ENCODE data around the gene ARHGEF3. TPM values are rescaled to one million over a fixed set of nuclear protein-coding genes. Genes with fewer than 3 reads are reported as not detected.

Gene ARHGEF3, protein sequence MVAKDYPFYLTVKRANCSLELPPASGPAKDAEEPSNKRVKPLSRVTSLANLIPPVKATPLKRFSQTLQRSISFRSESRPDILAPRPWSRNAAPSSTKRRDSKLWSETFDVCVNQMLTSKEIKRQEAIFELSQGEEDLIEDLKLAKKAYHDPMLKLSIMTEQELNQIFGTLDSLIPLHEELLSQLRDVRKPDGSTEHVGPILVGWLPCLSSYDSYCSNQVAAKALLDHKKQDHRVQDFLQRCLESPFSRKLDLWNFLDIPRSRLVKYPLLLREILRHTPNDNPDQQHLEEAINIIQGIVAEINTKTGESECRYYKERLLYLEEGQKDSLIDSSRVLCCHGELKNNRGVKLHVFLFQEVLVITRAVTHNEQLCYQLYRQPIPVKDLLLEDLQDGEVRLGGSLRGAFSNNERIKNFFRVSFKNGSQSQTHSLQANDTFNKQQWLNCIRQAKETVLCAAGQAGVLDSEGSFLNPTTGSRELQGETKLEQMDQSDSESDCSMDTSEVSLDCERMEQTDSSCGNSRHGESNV
- total RNA-seq = 32.9 TPM

DNA sequence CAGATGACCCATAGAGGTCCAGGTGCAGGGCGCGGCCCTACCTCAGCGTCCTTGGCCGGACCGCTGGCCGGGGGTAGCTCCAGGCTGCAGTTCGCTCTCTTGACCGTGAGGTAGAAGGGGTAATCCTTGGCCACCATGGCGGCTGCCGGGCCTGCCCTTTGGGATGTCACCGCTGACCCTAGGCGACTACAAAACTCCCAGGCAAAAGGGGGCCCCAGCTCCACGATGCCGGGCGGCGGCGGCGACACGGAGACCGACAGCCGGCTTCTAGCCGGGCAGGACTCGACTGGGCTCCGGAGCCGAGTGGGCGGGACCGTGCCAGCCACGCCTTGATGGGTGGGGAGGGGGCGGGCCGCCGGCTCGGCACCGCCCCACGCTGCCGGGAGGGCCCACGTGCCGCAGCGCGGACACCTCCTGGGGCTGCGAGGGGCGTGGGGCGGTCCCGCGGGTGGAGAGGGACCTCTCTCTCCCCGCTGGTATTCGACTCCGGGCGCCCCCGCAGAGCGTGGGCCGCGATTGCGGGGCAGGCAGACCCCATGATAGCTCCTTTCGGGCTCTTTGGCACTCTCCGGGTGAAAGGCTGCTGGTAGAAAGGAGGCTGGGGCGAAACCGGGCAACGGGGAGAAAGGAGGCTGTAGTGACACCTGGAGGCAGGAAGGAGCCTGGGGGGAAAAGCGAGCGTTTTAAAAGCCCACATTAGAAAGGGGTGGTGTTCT, at the start of gene ARHGEF3:
Gene ARHGEF3 (minus strand): TSS at position 288 of the 716 bp plus-strand sequence. CDS start 151 bp downstream, at position 137.
- no peaks in the 10 kb centered on the region for H3K36me3 ChIP-seq (ENCODE audit: control insufficient read depth in 3 of 3, insufficient read depth in 3 of 3, low read length in 3 of 3)
- H3K4me1 ChIP-seq (ENCODE audit: control insufficient read depth in 3 of 3, insufficient read depth in 3 of 3, low read length in 3 of 3) = peaks cover 23 to 25% (median 24%) of the 10 kb centered on the region in 3 donors
- H3K27me3 ChIP-seq (ENCODE audit: control insufficient read depth in 3 of 3, insufficient read depth in 3 of 3, low read length in 3 of 3) = no peaks in the 10 kb centered on the region
- H3K27ac ChIP-seq (ENCODE audit: low read depth, low read length) = peak within 1 kb of the TSS; percentile 67
- H3K4me3 ChIP-seq (ENCODE audit: low read length in 3 of 3) = peak within 1 kb of the TSS; percentile 83 to 99 (median 96)
- peak within 1 kb of the TSS; percentile 84 to 95 (median 89) for H3K9ac ChIP-seq (ENCODE audit: low read depth in 1 of 3, low read length in 3 of 3)
- H3K9me3 ChIP-seq (ENCODE audit: control insufficient read depth in 3 of 3, low read length in 3 of 3) = no peaks in the 10 kb centered on the region

DNA sequence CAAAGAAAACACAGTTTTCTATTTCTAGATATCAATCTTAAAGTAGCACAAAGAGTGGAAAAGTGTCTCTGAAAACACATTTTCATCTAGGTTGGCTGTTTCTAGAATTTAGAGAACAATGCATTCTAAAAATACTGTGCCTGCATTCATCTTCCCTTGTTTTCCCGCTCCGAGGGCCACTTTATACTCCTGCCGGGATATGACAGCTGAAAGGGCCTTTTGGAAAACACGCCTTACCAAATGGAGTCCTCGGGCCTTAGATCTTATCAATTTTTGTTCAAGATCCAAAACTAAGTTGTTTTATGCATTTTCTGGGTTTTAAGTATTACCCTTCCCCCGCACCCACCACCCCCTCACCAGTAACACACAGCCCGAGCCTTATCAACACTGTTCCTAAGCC, 47.9 kb upstream of the ARHGEF3 start:
- H3K4me3 ChIP-seq (ENCODE audit: low read length in 3 of 3) = no peak overlapping the region
- no peaks in the 10 kb centered on the region for H3K36me3 ChIP-seq (ENCODE audit: control insufficient read depth in 3 of 3, insufficient read depth in 3 of 3, low read length in 3 of 3)
- H3K9ac ChIP-seq (ENCODE audit: low read depth in 1 of 3, low read length in 3 of 3) = no peak overlapping the region
- H3K9me3 ChIP-seq (ENCODE audit: control insufficient read depth in 3 of 3, low read length in 3 of 3) = no peaks in the 10 kb centered on the region
- no peaks in the 10 kb centered on the region for H3K27me3 ChIP-seq (ENCODE audit: control insufficient read depth in 3 of 3, insufficient read depth in 3 of 3, low read length in 3 of 3)
- peak overlapping the region; percentile 22 for H3K27ac ChIP-seq (ENCODE audit: low read depth, low read length)
- H3K4me1 ChIP-seq (ENCODE audit: control insufficient read depth in 3 of 3, insufficient read depth in 3 of 3, low read length in 3 of 3) = no peaks in the 10 kb centered on the region

DNA sequence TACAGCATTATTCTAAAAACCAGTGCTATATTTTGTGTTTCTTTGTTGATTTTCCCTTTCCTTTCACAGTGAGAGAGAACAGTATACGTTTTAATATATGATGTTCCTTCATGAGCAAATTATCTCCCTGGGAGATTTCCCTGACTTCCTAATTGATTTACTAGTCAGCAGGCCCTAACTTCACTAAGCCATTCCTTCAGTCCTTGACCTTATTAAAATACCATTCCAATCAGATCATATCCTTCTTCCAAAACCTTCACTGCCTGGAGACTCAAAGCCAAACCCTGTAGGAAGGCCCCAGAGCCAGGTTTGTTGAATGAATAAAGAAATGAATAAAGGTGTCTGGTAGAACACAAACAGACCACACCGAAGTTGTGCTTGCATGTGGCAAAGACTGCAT, 43.8 kb upstream of the ARHGEF3 start:
- H3K36me3 ChIP-seq (ENCODE audit: control insufficient read depth in 3 of 3, insufficient read depth in 3 of 3, low read length in 3 of 3) = no peaks in the 10 kb centered on the region
- no peak overlapping the region for H3K4me3 ChIP-seq (ENCODE audit: low read length in 3 of 3)
- H3K4me1 ChIP-seq (ENCODE audit: control insufficient read depth in 3 of 3, insufficient read depth in 3 of 3, low read length in 3 of 3) = no peaks in the 10 kb centered on the region
- H3K27ac ChIP-seq (ENCODE audit: low read depth, low read length) = no peak overlapping the region
- H3K9ac ChIP-seq (ENCODE audit: low read depth in 1 of 3, low read length in 3 of 3) = no peak overlapping the region
- no peaks in the 10 kb centered on the region for H3K9me3 ChIP-seq (ENCODE audit: control insufficient read depth in 3 of 3, low read length in 3 of 3)
- H3K27me3 ChIP-seq (ENCODE audit: control insufficient read depth in 3 of 3, insufficient read depth in 3 of 3, low read length in 3 of 3) = no peaks in the 10 kb centered on the region

DNA sequence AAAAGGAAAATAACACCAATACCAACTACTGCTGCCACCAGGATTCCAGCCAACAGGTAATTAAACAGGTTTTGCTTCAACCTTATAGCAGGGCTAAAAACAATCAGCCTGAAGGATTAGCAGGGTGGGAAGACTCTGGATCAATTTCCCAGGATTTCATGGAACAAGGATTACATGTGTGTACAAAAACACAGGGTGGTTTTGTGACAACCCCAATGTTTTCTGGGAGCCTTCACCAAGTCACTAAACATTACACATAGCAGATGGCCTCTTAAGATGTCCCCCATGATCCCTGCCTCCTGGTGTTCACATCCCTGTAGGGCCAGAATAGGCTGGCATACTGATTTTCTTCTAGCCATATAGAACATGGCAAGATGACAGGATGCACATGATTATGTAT, 42.8 kb upstream of the ARHGEF3 start:
- Histone ChIP-seq H3K27me3 (ENCODE audit: control insufficient read depth in 3 of 3, insufficient read depth in 3 of 3, low read length in 3 of 3) (no peaks in the 10 kb centered on the region), H3K36me3 (ENCODE audit: control insufficient read depth in 3 of 3, insufficient read depth in 3 of 3, low read length in 3 of 3) (no peaks in the 10 kb centered on the region), H3K4me3 (ENCODE audit: low read length in 3 of 3) (no peak overlapping the region), H3K4me1 (ENCODE audit: control insufficient read depth in 3 of 3, insufficient read depth in 3 of 3, low read length in 3 of 3) (no peaks in the 10 kb centered on the region), H3K27ac (ENCODE audit: low read depth, low read length) (no peak overlapping the region), H3K9ac (ENCODE audit: low read depth in 1 of 3, low read length in 3 of 3) (no peak overlapping the region), H3K9me3 (ENCODE audit: control insufficient read depth in 3 of 3, low read length in 3 of 3) (no peaks in the 10 kb centered on the region)

DNA sequence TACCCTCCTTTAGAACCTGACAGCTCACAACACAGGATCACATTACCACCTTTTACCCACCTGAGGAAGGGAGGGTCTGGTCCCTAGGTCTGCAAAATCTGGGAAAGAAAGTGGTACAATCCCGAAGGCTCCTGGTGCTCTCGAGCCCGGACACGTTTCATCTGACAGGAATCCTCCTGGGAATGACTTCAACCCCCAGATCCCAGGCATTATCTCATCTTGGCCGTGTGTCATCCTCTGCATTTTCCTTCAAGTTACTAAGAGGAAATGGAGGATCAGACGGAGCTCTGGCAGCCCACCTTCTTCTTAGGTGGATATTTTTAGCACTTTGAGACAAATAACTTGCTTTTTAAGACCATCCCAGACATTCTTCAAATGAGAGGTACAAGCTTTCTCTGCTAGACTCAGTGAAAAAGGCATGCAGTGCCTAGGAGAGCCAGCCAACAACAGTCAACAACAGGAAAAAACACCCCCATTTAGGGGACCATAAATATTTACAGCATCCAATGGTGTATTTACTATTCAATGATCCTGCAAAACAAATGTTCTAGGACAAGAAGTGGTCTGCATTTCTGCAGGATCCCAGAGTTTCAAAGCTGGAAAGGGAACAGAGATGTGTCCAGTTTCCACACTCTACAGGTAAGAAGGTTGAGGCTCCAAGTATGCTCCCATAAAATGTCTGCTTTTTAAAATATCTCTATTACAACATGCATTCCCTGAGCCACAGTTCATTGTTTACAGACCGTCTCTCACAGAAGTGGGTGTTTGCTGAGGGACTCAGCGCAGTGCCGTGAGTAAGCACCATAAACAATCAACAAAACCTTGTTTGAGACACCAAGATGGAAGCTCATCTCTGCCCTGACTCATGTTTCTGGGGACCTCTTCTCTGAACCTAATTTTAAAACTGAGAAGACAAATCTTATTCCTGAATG, 38.3 kb upstream of the ARHGEF3 start:
- no peaks in the 10 kb centered on the region for H3K27me3 ChIP-seq (ENCODE audit: control insufficient read depth in 3 of 3, insufficient read depth in 3 of 3, low read length in 3 of 3)
- no peaks in the 10 kb centered on the region for H3K36me3 ChIP-seq (ENCODE audit: control insufficient read depth in 3 of 3, insufficient read depth in 3 of 3, low read length in 3 of 3)
- no peaks in the 10 kb centered on the region for H3K4me1 ChIP-seq (ENCODE audit: control insufficient read depth in 3 of 3, insufficient read depth in 3 of 3, low read length in 3 of 3)
- H3K27ac ChIP-seq (ENCODE audit: low read depth, low read length) = no peak overlapping the region
- no peak overlapping the region for H3K4me3 ChIP-seq (ENCODE audit: low read length in 3 of 3)
- H3K9ac ChIP-seq (ENCODE audit: low read depth in 1 of 3, low read length in 3 of 3) = no peak overlapping the region
- no peaks in the 10 kb centered on the region for H3K9me3 ChIP-seq (ENCODE audit: control insufficient read depth in 3 of 3, low read length in 3 of 3)

DNA sequence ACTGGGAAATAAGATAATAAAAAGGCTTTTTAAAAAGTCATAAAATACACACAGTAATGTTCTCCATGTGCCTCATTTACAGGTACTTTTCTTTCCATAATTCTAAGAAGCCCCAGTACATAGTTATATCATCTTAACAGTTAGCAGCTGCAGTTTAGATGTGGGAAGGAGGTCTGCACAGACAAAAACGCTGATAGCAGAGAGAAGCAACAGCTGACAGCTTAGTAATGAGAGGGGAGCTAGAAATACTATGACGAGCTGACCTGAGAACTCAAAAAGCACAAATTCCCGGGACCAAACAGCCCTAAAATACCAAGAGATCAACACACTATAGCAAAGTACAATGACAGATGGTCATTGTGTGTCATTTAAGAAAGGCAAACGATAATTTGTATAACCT, 36.7 kb upstream of the ARHGEF3 start:
- Histone ChIP-seq H3K4me1 (ENCODE audit: control insufficient read depth in 3 of 3, insufficient read depth in 3 of 3, low read length in 3 of 3) (no peaks in the 10 kb centered on the region), H3K27ac (ENCODE audit: low read depth, low read length) (no peak overlapping the region), H3K9ac (ENCODE audit: low read depth in 1 of 3, low read length in 3 of 3) (no peak overlapping the region)

DNA sequence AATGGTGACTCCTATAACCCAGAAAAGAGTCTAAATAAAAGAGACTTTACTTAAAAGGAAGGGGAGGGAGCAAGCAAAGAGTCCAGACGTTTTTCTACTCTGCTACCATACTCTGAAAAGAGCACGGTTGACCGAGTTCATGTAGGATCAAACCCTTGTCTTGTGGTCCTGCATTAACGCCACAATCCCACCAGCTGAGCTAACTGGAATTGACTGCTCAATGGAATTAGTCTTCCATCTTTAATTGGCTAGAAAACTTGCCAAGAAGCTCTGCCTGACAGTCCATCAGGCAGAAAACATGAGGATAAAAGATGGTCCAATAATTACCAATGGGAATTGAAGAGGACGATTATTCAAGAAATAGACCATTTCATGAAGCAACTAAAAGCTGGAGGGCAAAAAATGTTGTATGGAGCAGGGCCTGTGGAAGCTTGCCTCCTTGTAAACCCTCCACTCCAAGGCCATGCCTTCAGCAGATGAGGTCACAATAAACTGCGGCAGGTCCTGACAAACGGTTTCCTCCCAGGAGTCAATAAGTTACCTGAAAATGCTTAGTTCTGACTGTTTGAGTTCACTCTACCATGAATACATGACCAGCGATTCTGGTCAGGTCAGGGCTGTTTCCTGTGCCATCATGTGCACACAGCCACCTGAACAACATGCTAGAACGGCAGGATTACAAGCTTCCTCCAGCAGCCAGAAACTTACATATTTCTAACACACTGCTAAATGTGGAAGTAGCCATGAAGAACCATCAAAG, 35.6 kb upstream of the ARHGEF3 start:
- Histone ChIP-seq H3K27me3 (ENCODE audit: control insufficient read depth in 3 of 3, insufficient read depth in 3 of 3, low read length in 3 of 3) (no peaks in the 10 kb centered on the region), H3K36me3 (ENCODE audit: control insufficient read depth in 3 of 3, insufficient read depth in 3 of 3, low read length in 3 of 3) (no peaks in the 10 kb centered on the region), H3K4me3 (ENCODE audit: low read length in 3 of 3) (no peak overlapping the region)

More for the DNA sequence above, 36.7 kb upstream of the ARHGEF3 start:
- Histone ChIP-seq H3K27me3 (ENCODE audit: control insufficient read depth in 3 of 3, insufficient read depth in 3 of 3, low read length in 3 of 3) (no peaks in the 10 kb centered on the region), H3K9me3 (ENCODE audit: control insufficient read depth in 3 of 3, low read length in 3 of 3) (no peaks in the 10 kb centered on the region), H3K4me3 (ENCODE audit: low read length in 3 of 3) (no peak overlapping the region), H3K36me3 (ENCODE audit: control insufficient read depth in 3 of 3, insufficient read depth in 3 of 3, low read length in 3 of 3) (no peaks in the 10 kb centered on the region)

DNA sequence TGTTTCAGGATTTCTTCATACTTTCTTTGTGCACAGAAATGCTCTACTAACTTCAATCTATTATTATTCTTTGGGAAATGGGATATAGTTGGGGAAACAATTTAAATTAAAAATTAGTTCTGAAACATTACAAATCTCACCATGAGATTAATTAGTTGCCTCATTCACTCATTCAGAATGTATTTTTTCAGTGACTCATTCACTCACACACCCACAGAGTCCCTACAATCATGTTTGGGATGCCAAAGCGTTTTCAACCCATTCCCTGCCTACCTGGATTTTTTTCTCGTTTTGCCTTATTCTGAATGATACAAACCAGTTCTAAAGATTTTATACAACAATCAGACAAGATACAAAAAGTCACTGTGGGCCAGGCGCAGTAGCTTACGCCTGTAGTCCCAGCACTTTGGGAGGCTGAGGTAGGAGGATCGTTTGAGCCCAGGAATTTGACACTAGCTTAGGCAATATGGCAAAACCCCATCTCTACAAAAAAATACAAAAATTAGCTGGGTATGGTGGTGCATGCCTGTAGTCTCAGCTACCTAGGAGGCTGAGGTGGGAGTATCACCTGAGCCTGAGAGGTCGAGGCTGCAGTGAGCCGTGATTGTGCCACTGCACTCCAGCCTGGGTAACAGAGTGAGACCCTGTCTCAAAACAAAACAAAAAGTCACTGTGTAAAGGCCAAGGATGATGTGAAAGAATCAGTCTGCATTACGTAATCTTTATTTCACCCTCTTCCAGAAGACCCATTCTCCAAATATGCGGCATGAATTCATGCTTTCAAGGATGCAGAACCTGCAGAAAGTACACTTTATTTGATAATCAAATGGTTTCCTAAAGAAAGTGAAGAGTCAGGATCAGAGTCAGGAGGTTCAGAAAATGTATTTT, 34.8 kb upstream of the ARHGEF3 start:
- Histone ChIP-seq H3K36me3 (ENCODE audit: control insufficient read depth in 3 of 3, insufficient read depth in 3 of 3, low read length in 3 of 3) (no peaks in the 10 kb centered on the region), H3K9me3 (ENCODE audit: control insufficient read depth in 3 of 3, low read length in 3 of 3) (no peaks in the 10 kb centered on the region), H3K27ac (ENCODE audit: low read depth, low read length) (no peak overlapping the region), H3K27me3 (ENCODE audit: control insufficient read depth in 3 of 3, insufficient read depth in 3 of 3, low read length in 3 of 3) (no peaks in the 10 kb centered on the region), H3K4me1 (ENCODE audit: control insufficient read depth in 3 of 3, insufficient read depth in 3 of 3, low read length in 3 of 3) (no peaks in the 10 kb centered on the region), H3K9ac (ENCODE audit: low read depth in 1 of 3, low read length in 3 of 3) (no peak overlapping the region), H3K4me3 (ENCODE audit: low read length in 3 of 3) (no peak overlapping the region)

More for the DNA sequence above, 35.6 kb upstream of the ARHGEF3 start:
- no peaks in the 10 kb centered on the region for H3K9me3 ChIP-seq (ENCODE audit: control insufficient read depth in 3 of 3, low read length in 3 of 3)
- no peak overlapping the region for H3K27ac ChIP-seq (ENCODE audit: low read depth, low read length)
- no peaks in the 10 kb centered on the region for H3K4me1 ChIP-seq (ENCODE audit: control insufficient read depth in 3 of 3, insufficient read depth in 3 of 3, low read length in 3 of 3)
- no peak overlapping the region for H3K9ac ChIP-seq (ENCODE audit: low read depth in 1 of 3, low read length in 3 of 3)

Measured in skeletal muscle tissue (tissue), 4 donors.